ENCODE data around the gene ABTB1.

The ABTB1 gene

DNA sequence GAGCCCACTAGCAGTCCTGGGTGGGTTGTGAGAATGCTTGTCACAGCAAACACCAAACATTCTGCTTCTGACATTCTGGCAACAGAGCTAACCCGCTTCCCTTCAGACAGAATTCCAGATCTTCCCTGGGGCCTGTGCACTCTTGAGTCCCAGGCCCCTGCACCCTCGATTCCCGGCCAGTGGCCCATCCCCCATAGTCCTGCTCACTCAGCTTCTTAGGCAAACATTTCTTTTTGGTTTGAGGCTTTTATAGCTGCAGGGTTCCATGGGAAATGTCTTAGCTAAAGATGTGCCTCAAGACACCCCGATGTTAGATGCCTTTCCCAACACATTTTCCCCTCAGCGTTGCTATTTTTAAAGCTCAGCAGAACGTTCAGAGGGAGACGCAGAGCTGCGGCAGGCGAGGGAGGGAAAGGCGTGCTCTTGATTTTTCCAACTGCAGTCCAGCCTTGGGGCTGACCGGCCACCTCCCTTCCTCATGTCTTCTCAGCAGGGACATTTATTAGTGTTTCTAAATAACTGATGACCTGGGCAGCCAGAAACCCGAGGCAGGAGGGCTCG, 35.2 kb downstream of the ABTB1 start:
- DNase-seq: peak; percentile 47

- DNase-seq: no peak
Observed at GRCh38 chr3:127708837-127709236, 36.1 kb downstream of the ABTB1 start.

GRCh38 chr3:127709320-127710060, 36.7 kb downstream of the ABTB1 start:
- peak; percentile 7 for DNase-seq

DNA sequence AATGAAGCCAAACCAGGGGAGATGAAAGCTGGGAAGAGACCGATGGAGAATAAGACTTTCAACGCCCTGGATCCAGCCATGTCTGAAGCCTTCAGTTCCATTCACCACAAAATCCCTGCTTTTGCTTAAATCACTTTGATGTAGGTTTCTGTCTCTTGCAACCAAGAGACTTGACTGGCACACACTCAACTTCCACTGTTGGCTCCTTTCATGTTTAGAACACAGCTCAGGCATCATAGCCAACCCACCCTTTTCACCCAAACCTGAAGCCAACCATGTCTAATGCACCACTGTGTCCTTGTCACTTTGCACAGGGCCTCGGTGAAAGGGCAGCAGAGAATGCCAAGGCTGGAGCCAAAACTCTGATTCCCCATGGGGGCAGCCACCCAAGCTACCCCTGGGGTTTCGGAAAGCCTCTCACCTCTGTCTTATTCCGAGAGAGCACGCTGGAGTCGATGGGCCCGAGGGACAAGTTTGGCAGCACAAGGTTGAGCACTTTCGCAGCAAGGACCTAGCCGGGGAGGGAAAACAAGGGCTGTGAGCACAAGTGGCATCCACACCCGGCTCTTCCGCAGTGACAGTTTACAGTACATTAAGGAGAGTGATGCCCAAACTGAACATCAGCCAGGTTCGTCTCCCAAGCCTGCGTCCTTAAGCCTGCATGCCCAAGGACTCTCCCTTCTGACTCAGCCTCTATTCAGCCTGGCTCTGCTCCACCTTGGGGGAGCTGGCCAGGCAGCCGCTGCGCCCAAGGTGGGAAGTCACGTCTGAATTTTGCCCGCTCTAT, 37.6 kb downstream of the ABTB1 start:
- peak; percentile 5 for DNase-seq

- peak; percentile 4 for DNase-seq
Observed at GRCh38 chr3:127711021-127711695, 38.4 kb downstream of the ABTB1 start.

- no peak for DNase-seq
Observed at GRCh38 chr3:127711896-127712295, 39.1 kb downstream of the ABTB1 start.

DNA sequence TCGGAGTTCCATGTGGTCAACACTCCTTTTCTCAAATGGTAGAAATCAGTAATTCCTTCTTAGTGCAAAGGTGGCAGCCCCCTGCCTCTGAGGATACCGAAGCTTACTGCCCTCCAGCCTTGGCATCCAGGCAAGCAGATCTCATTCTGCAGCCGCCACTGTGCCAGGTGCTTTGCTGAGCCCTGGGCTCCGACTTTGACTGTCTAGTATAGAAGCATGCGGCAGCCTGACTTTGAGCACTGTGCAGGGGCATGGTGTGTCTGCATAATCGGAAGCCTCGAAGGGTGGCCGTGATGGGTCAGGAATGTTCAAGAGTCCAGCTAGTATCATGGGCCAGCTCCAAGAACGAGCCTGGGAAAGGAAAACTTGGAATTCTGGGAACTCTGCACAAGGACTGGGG, 39.7 kb downstream of the ABTB1 start:
- peak; percentile 14 for DNase-seq

- DNase-seq: no peak
Observed at GRCh38 chr3:127712881-127713771, 40.4 kb downstream of the ABTB1 start.

- no peak for DNase-seq
Observed at GRCh38 chr3:127714125-127714571, 41.4 kb downstream of the ABTB1 start.

DNA sequence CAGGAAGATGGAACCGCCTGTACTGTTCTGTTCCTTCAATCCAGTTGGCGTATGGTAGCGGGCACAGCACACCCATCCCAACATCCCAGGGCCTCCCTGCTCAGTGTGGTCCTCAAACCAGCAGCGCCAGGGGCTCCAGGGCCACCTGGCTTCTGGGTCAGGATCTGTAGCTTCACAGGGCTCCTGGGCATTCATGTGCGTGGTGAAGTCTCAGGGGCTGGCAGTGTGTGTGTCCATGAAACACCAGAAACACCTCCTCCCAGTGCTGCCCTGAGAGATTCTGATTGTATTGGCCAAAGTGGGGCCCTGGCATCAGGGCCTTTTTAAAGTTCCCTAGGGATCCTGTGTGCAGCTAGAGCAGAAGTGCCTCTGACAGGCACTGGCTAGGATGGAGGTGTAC, 42.1 kb downstream of the ABTB1 start:
- DNase-seq: no peak

- no peak for DNase-seq
Observed at GRCh38 chr3:127715532-127715931, 42.8 kb downstream of the ABTB1 start.

DNA sequence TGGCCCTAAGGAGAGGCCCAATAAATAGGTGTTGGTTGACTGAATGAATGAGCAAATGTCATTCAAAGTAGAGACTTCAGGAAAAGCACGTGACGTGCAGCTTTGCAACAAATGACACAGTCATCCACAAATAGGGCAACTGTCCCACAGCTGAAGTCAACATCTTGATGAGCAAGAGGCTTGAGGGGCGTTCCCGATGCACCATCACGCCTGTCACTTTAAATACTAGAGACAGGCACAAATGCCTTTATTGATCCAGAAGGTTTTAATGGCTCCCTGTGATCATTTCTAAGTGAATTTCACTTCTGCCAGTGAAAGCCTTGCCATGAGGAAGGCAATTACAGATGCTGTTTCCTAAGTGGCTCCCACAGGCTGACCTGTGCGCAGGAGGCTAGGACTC, 43.6 kb downstream of the ABTB1 start:
- no peak for DNase-seq

GRCh38 chr3:127717357-127718244, 44.8 kb downstream of the ABTB1 start:
- DNase-seq: no peak

GRCh38 chr3:127718245-127718915, 45.6 kb downstream of the ABTB1 start:
- DNase-seq: no peak

- DNase-seq: no peak
Observed at GRCh38 chr3:127718916-127719290, 46.2 kb downstream of the ABTB1 start.

DNA sequence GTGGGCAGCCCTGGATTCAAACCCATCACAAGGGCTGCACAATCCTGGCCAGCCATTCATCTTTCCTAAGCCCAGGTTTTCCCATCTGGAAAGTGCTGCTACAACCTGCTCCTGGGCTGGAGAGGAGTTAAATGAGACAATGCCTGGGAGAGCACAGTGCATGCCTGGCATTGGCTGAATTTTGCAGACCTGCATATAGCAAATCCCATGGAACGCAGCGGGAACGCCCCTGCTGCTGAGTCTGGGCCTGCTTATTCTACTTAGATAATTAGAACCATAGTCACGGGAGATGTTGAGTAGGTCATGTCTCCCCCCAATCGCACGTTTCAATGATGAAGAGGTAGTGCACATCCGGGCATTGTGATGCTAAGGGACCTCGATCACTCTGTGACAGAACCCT, 46.6 kb downstream of the ABTB1 start:
- DNase-seq: no peak

GRCh38 chr3:127720161-127720823, 47.5 kb downstream of the ABTB1 start:
- DNase-seq: no peak

- no peak for DNase-seq
Observed at GRCh38 chr3:127720985-127721935, 48.5 kb downstream of the ABTB1 start.

Measured in femur (tissue), 1 donor.